ENCODE results near the gene SSBP4. TPM values are rescaled to one million over a fixed set of nuclear protein-coding genes. Genes with fewer than 3 reads are reported as not detected.
A peak's percentile ranks its signal among the peaks of the same experiment; 100 is the strongest.

Gene SSBP4
- total and polyA plus RNA-seq, 5 experiments from 2014 or later, result 41.3 to 78.8 (median 48.1) TPM

- H3K4me3 Mint-ChIP-seq, result peak overlapping the region; percentile 74 to 89 (median 82)
- no peaks in the 10 kb centered on the region for H3K9me3 Mint-ChIP-seq
- H3K4me1 Mint-ChIP-seq, result peaks cover 9 to 51% (median 42%) of the 10 kb centered on the region in 4 donors
- H3K36me3 Mint-ChIP-seq, result no peaks in the 10 kb centered on the region
- peak; percentile 77 to 95 (median 88) for DNase-seq
- POLR2A ChIA-PET, result interaction anchor here (0.7 to 1.1 kb wide), 8 partner anchors 8 to 155 kb away, joined by 3 to 7 read pairs (median 4); partner anchors contain the start of genes ELL, JUND and SSBP4
- ATAC-seq, result peak; percentile 74 to 78
- H3K27me3 Mint-ChIP-seq, result no peaks in the 10 kb centered on the region
- peak overlapping the region in 7 of 10 donors; percentile 69 to 89 (median 88) for H3K27ac Mint-ChIP-seq
Observed at GRCh38 chr19:18436671-18437490, 17.7 kb downstream of the SSBP4 start.

DNA sequence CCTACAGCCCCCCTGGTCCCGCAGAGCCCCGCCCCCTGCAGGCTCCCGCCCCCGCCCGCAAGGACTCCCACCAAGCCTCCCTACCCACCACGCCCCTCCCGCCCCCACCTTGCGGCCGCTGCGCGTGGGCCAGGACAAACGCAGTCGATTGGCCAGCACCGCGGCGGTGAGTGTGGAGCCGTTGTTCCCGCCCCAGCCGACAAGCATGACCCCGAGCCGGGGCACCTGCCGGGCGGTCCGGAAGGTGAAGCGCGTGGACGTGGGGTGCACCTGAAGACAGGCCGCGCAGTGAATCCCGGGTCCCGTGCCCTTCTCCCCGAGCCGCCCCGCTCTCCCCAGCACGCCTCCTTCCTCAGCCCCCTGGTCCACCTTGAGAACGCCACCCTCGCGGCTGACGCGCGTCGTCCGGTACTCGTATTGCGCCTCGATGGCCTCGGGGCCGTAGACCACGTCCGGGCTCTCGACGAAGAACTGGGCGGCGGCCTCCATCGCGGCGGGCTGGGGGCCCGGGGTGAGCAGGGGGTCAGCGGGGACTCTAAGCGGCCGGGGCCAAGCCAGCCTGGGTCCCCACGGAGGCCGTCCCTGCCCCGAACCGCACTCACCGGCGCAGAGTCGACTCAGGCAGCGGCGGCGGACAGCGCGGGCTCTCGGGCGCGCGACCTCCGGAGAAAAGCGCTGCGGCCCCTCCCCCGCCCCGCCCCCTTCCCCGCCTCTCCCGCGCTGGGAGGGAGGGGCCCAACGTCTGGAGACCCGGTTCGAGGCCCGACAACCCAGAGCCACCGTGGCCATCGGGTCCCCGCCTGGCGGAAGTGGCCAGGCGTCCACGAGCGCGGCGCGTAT is 18.5 kb downstream of the SSBP4 start, which contains the start of gene ISYNA1:
Gene ISYNA1 (minus strand): TSS at position 643 of the 840 bp plus-strand sequence. CDS start 154 bp downstream, at position 489.
- ATAC-seq (peak; percentile 32 to 37), DNase-seq (peak; percentile 34 to 87 (median 56))
- Mint-ChIP-seq H3K4me1 (peaks cover 16 to 58% (median 43%) of the 10 kb centered on the region in 4 donors), H3K9me3 (peaks cover 0 to 2% (median 0%) of the 10 kb centered on the region in 9 donors), H3K27ac (peak within 1 kb of the TSS in 9 of 10 donors; percentile 37 to 89 (median 88)), H3K36me3 (peaks cover 0 to under 1% (median 0%) of the 10 kb centered on the region in 3 donors), H3K4me3 (peak within 1 kb of the TSS; percentile 74 to 89 (median 82)), H3K27me3 (no peaks in the 10 kb centered on the region)
- POLR2A ChIA-PET, result interaction anchor here (0.6 to 1.1 kb wide), 9 partner anchors 9 to 262 kb away, joined by 3 to 7 read pairs (median 4); partner anchors contain the start of genes ELL, JUND and SSBP4

- POLR2A ChIA-PET, result interaction anchor here (0.6 to 1.7 kb wide), 7 partner anchors 13 to 261 kb away, joined by 3 to 7 read pairs (median 4); partner anchors contain the start of genes REX1BD and SSBP4
- ATAC-seq (no peak), DNase-seq (no peak)
- H3K27ac Mint-ChIP-seq, result peak overlapping the region in 6 of 10 donors; percentile 10 to 74 (median 45)
- H3K4me1 Mint-ChIP-seq, result peaks cover 15 to 59% (median 46%) of the 10 kb centered on the region in 4 donors
- H3K27me3 Mint-ChIP-seq, result no peaks in the 10 kb centered on the region
- peaks cover 0 to 2% (median 0%) of the 10 kb centered on the region in 9 donors for H3K9me3 Mint-ChIP-seq
- peaks cover 0 to 4% (median 0%) of the 10 kb centered on the region in 3 donors for H3K36me3 Mint-ChIP-seq
- peak overlapping the region in 7 of 10 donors; percentile 29 to 74 (median 51) for H3K4me3 Mint-ChIP-seq
Observed at GRCh38 chr19:18438331-18439024, 19.3 kb downstream of the SSBP4 start.

DNA sequence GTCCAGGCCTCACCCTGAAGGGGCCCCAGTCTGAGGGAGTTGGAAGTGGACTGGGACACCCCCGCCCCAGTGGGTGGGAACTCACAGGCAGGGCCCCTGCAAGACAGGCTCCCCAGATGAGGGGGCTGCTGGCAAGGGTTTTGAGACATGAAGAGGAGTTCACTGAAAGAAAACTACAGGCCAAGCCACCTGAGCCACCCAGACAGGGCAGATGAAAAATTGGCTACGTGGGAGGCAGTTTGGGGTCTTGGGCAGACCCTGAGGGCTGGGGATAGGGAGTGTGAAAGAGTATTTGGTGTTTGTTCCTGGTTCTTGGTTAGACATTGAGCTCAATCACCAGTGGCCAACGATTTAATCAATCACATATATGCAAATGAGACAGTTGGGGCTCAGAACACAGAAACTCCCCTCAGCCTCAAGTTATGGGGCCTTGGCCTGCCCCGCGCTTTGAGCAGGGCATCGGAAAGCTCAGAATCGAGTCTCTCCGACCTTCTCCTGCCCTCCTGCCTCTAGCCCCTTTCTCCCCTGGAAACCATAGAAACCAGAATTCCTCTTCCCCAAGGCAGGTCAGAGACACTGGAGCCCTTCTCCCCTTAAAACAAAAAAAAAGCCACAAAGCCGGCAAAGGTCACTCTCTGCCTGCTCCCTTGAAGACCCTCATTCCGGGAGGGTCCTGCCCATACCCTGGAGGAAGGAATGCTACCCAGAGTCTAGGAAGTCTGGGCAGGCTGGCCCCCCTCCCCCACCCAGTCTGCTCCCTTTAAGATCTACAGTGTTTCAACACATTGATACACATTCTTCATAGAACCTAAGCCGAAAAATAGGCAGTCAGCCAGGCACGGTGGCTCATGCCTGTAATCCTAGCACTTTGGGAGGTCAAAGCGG is 20.1 kb downstream of the SSBP4 start:
- POLR2A ChIA-PET, result interaction anchor here (0.6 to 1.7 kb wide), 7 partner anchors 12 to 261 kb away, joined by 3 to 7 read pairs (median 4); partner anchors contain the start of genes REX1BD and SSBP4
- ATAC-seq, result no peak
- Mint-ChIP-seq H3K4me1 (peaks cover 12 to 55% (median 45%) of the 10 kb centered on the region in 4 donors), H3K4me3 (peak overlapping the region in 9 of 10 donors; percentile 8 to 76 (median 50)), H3K27ac (peak overlapping the region in 9 of 10 donors; percentile 8 to 72 (median 50)), H3K27me3 (no peaks in the 10 kb centered on the region), H3K36me3 (peaks cover 0 to 8% (median 0%) of the 10 kb centered on the region in 3 donors), H3K9me3 (peaks cover 0 to 2% (median 0%) of the 10 kb centered on the region in 9 donors)
- DNase-seq, result no peak

- POLR2A ChIA-PET, result interaction anchor here (1.7 kb wide), 1 partner anchor 21 kb away, joined by 7 read pairs; the partner anchor contains the start of gene SSBP4
- Mint-ChIP-seq H3K9me3 (peaks cover 0 to 2% (median 0%) of the 10 kb centered on the region in 9 donors), H3K27me3 (no peaks in the 10 kb centered on the region), H3K27ac (peak overlapping the region in 6 of 10 donors; percentile 54 to 69 (median 60)), H3K4me1 (peaks cover 12 to 49% (median 41%) of the 10 kb centered on the region in 4 donors), H3K36me3 (peaks cover 0 to 12% (median 0%) of the 10 kb centered on the region in 3 donors), H3K4me3 (peak overlapping the region in 3 of 10 donors; percentile 10 to 74 (median 43))
- ATAC-seq (no peak), DNase-seq (no peak)
Observed at GRCh38 chr19:18439910-18440237, 20.7 kb downstream of the SSBP4 start.

DNA sequence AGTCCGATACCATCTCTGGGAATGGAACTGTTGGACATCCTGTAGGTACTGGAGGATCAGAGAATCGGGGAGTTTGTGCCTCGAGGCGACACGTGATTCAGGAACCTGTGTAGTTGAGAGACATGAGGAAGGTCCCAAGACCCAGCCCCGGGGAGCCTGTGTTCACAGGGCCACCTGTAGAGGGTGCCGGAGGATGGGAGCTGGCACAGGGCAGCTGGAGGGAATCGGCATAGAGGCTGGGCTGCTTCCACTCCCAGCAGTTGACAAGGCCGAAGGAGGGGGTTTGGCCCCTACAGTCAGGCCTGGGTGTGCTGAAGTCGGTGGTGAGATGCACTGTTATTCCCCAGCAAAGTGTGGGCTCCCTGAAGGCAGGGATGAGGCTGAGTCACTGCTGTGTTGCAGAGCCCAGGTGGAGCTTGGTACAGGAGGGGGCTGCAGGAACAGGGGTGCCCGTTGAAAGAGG is 21.2 kb downstream of the SSBP4 start:
- Mint-ChIP-seq H3K27me3 (no peaks in the 10 kb centered on the region), H3K27ac (peak overlapping the region in 8 of 10 donors; percentile 7 to 82 (median 36)), H3K4me3 (peak overlapping the region in 1 of 10 donors; percentile 38), H3K4me1 (peaks cover 12 to 49% (median 40%) of the 10 kb centered on the region in 4 donors), H3K9me3 (peaks cover 0 to 2% (median 0%) of the 10 kb centered on the region in 9 donors), H3K36me3 (peaks cover 0 to 15% (median 0%) of the 10 kb centered on the region in 3 donors)
- POLR2A ChIA-PET, result interaction anchor here (0.6 to 1.4 kb wide), 2 partner anchors 21 to 613 kb away, joined by 3 to 5 read pairs; partner anchors contain the start of gene SSBP4
- no peak for ATAC-seq
- DNase-seq, result no peak

DNA sequence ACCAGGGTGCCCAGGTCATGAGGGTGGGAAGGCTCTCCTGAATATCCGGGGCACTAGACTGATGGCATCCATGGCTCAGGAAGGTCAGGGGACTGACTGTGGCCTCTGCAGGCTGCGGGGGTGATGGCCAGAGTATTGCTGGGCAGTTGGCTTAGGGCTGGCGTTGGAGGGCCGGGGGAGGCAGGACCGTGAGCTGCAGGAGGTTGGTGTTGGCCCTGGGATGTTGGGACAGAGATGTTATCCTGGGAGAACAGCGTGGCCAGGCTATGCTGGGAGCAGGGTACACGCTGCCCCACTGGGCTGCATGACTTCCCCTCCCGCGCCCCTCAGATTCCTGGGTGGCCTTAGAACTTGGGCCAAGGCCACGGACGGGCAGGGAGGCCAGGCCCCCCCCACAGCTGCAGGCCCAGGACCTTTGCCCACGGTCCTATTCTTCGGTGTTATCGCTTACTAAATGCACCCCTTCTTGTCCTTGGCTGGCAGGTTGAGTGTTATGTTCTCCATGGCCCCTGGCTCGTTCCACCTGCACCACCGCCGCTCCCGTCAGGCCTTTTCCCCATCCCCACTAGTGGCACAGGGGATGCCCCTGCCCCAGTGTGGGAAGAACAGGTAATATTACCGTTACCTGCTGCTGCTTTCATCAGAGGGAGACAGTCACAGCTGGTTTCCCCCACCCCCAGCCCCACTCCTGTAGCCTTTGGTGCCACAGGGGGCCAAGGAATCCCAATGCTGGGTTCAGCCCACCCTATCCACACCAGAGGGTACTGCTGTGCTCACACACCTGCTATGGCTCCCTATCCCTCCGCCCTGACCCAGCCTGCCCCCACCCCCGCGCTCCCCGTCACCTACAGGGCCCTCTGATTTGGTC is 22.0 kb downstream of the SSBP4 start:
- H3K4me1 Mint-ChIP-seq, result peaks cover 12 to 43% (median 36%) of the 10 kb centered on the region in 4 donors
- ATAC-seq (no peak), DNase-seq (no peak)
- peak overlapping the region in 9 of 10 donors; percentile 17 to 82 (median 65) for H3K27ac Mint-ChIP-seq
- POLR2A ChIA-PET, result interaction anchor here (0.6 to 1.4 kb wide), 2 partner anchors 22 to 613 kb away, joined by 3 to 5 read pairs; partner anchors contain the start of gene SSBP4
- peaks cover 0 to 18% (median 0%) of the 10 kb centered on the region in 3 donors for H3K36me3 Mint-ChIP-seq
- peak overlapping the region in 2 of 10 donors; percentile 37 to 51 for H3K4me3 Mint-ChIP-seq
- H3K27me3 Mint-ChIP-seq, result no peaks in the 10 kb centered on the region
- H3K9me3 Mint-ChIP-seq, result peaks cover 0 to 2% (median 0%) of the 10 kb centered on the region in 9 donors

DNA sequence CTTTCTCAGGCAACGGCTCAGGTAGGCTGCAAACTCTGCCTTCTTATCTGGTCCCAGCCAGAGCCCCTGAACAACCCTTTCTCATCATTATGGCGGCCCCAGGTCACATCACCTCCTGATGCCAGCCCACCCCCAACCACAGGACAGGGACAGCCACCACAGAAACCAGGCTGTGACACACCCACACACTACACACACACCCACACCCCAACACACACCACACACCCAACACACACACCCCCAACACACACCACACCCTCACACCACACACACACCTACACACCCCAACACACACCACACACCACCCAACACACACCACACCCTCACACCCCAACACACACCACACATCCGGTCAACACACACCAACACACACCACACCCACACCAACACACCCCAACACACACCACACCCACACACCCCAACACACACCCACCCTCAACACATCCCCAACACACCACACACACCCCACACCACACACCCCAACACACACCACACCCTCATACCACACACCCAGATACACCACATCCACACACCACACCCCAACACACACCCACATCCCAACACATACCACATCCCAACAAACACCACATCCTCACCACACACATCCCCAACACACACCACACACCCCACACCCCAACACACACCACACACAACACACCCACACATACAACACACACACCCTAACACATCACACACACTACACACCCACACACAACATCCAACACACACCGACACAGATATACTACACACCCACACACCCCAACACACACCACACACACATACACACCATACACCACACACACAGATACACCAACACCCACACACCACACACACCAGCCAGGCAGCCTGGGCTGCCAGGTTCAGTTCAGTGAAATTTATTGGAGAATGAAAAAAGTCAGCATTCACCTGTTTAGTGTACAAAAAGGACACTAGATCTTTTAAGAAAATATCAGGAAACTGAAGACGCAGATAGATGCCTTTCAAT is 22.9 kb downstream of the SSBP4 start:
- POLR2A ChIA-PET, result interaction anchor here (0.6 to 1.4 kb wide), 2 partner anchors 10 to 655 kb away, joined by 3 read pairs; no protein-coding TSS in a partner anchor
- Mint-ChIP-seq H3K36me3 (peaks cover 0 to 27% (median 4%) of the 10 kb centered on the region in 3 donors), H3K27me3 (no peaks in the 10 kb centered on the region), H3K27ac (peak overlapping the region; percentile 64 to 89 (median 78)), H3K4me3 (peak overlapping the region in 5 of 10 donors; percentile 30 to 80 (median 67)), H3K9me3 (peaks cover 0 to 2% (median 0%) of the 10 kb centered on the region in 9 donors), H3K4me1 (peaks cover 12 to 39% (median 30%) of the 10 kb centered on the region in 4 donors)
- ATAC-seq (peak in 1 of 2 donors; percentile 7), DNase-seq (peak in 2 of 10 donors; percentile 29 to 34)

DNA sequence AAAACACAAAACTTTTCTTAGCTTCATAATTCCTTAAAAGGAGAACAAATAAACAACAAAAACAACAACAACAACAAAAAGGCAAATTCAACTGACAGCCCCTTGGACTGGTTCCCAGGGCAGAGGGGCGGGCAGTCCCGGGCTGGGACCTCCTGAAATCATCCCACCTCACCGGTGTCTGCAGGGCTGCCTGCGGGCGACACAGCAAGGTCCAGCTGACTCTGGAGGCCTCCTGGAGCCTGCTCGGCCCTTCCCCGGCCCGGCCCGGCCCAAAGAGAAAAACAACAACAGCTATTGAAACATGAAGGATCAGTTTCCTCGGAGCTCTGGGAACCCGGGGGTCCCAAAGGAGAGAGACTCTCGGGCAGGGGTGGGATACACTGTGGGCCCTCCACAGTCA is 23.7 kb downstream of the SSBP4 start:
- Mint-ChIP-seq H3K4me1 (peaks cover 12 to 39% (median 29%) of the 10 kb centered on the region in 4 donors), H3K27me3 (no peaks in the 10 kb centered on the region), H3K27ac (peak overlapping the region in 3 of 10 donors; percentile 64 to 81 (median 72)), H3K4me3 (no peak overlapping the region), H3K9me3 (peaks cover 0 to 2% (median 0%) of the 10 kb centered on the region in 9 donors), H3K36me3 (peaks cover 0 to 31% (median 4%) of the 10 kb centered on the region in 3 donors)
- ATAC-seq, result no peak
- POLR2A ChIA-PET, result interaction anchor here (0.6 to 1.4 kb wide), 2 partner anchors 11 to 655 kb away, joined by 3 read pairs; no protein-coding TSS in a partner anchor
- no peak for DNase-seq
